DOHH2 (cell line): ENCODE data around the gene MYL4.
"Not testable (repeated sequence)": the region's sequence is repeated elsewhere in the genome, so short reads cannot be mapped to it uniquely, and the experiment has no call there.

ENCODE experiments used
- H3F3A ChIP-seq: fragments of 200-600 bp; sonication (generic), shearing (Covaris generic); 2 replicates; pipeline ENCODE4 v1.6.0; 2016; ENCODE audit warnings: antibody characterized with exemption, mild to moderate bottlenecking; ENCODE audit not compliant: control insufficient read depth, insufficient read depth
- H3K27ac ChIP-seq: fragments of 200-600 bp; sonication (generic); 2 replicates; pipeline ENCODE4 v1.5.1; 2014; ENCODE audit warnings: low read depth, mild to moderate bottlenecking, low read length, moderate library complexity
- H3K27me3 ChIP-seq: fragments of 200-600 bp; sonication (generic); 2 replicates; pipeline ENCODE4 v1.6.1; 2014; ENCODE audit warnings: mild to moderate bottlenecking, low read length, mixed read lengths; ENCODE audit not compliant: control insufficient read depth
- H3K36me3 ChIP-seq: fragments of 200-600 bp; sonication (generic); 2 replicates; pipeline ENCODE4 v1.6.1; 2014; ENCODE audit warnings: mild to moderate bottlenecking, low read length, moderate library complexity, mixed read lengths; ENCODE audit not compliant: control insufficient read depth
- H3K4me1 ChIP-seq: fragments of 200-600 bp; sonication (generic); 2 replicates; pipeline ENCODE4 v1.6.1; 2014; ENCODE audit warnings: mild to moderate bottlenecking, low read length, mixed read lengths; ENCODE audit not compliant: control insufficient read depth
- H3K4me2 ChIP-seq: fragments of 200-600 bp; sonication (generic); 2 replicates; pipeline ENCODE4 v1.6.0; 2014; ENCODE audit warnings: mild to moderate bottlenecking, low read length, moderate library complexity
- H3K4me3 ChIP-seq: fragments of 200-600 bp; sonication (generic); 2 replicates; pipeline ENCODE4 v1.5.1; 2014; ENCODE audit warnings: mild to moderate bottlenecking, low read length, mixed read lengths
- H3K79me2 ChIP-seq: fragments of 200-600 bp; sonication (generic); 2 replicates; pipeline ENCODE4 v1.6.1; 2014; ENCODE audit warnings: mild to moderate bottlenecking, low read length, mixed read lengths; ENCODE audit not compliant: control insufficient read depth
- H3K9me2 ChIP-seq: fragments of 200-600 bp; sonication (generic); replicated peaks from 2 replicates; pipeline ENCODE4 v1.6.1; 2014; ENCODE audit warnings: mild to moderate bottlenecking, low read length, mixed read lengths; ENCODE audit not compliant: control insufficient read depth
- H3K9me3 ChIP-seq: fragments of 200-600 bp; sonication (generic); 2 replicates; pipeline ENCODE4 v1.6.1; 2014; ENCODE audit warnings: antibody characterized with exemption, low read length, mixed read lengths; ENCODE audit not compliant: control insufficient read depth, insufficient read depth
- H4K20me1 ChIP-seq: fragments of 200-600 bp; sonication (generic); 2 replicates; pipeline ENCODE4 v1.6.0; 2014; ENCODE audit warnings: low read depth, mild to moderate bottlenecking, antibody characterized with exemption, low read length, moderate library complexity; ENCODE audit not compliant: control insufficient read depth, insufficient read depth
- CTCF ChIP-seq: fragments of 200-600 bp; sonication (generic); IDR thresholded peaks from one replicate; pipeline ENCODE4 v1.5.1; 2014; ENCODE audit warnings: antibody characterized with exemption, mild to moderate bottlenecking, low read depth, low read length; ENCODE audit not compliant: poor library complexity, severe bottlenecking
- EZH2phosphoT487 ChIP-seq: fragments of 200-600 bp; sonication (generic); IDR thresholded peaks from 2 replicates; pipeline ENCODE4 v1.6.1; 2017; ENCODE audit warnings: borderline replicate concordance, mild to moderate bottlenecking, antibody characterized with exemption, low read length, moderate library complexity, mixed read lengths

MYL4 gene

DNA sequence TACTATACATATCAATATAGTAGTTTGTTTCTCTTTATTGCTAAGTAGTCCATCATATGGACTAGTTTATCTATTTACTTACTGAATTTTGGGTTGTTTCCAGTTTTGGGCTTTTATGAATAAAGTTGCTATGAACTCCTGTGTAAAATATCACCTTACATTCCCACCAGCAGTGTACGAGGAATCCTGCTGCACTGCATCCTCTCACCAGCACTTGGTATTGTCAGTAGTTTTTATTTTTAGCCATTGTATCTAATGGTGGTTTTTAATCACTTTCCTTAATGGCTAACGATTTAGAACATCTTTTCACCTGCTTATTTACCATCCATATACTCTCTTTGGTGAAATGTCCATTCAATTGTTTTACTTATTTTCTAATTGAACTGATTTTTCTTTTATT lies 44.0 kb upstream of the MYL4 start:
- Histone ChIP-seq H3K27ac (no peak overlapping the region), H3K9me3 (no peaks in the 10 kb centered on the region), H3K4me1 (peaks cover 21% of the 10 kb centered on the region), H3K36me3 (peaks cover 89% of the 10 kb centered on the region), H3K9me2 (no peaks in the 10 kb centered on the region), H3K4me2 (no peak overlapping the region), H3F3A (peaks cover 17% of the 10 kb centered on the region), H3K27me3 (no peaks in the 10 kb centered on the region), H3K4me3 (no peak overlapping the region), H3K79me2 (peaks cover 39% of the 10 kb centered on the region), H4K20me1 (no peaks in the 10 kb centered on the region)
- no peak for TF ChIP-seq EZH2phosphoT487
- no peak for TF ChIP-seq CTCF

- peaks cover 17% of the 10 kb centered on the region for H3F3A ChIP-seq
- H3K4me2 ChIP-seq, H3K9me2 ChIP-seq, H3K27me3 ChIP-seq, H3K4me3 ChIP-seq, H3K9me3 ChIP-seq, H4K20me1 ChIP-seq, H3K27ac ChIP-seq: not testable (repeated sequence)
- peaks cover 89% of the 10 kb centered on the region for H3K36me3 ChIP-seq
- peaks cover 37% of the 10 kb centered on the region for H3K4me1 ChIP-seq
- peaks cover 48% of the 10 kb centered on the region for H3K79me2 ChIP-seq
Measured at GRCh38 chr17:47166854-47167253, 42.3 kb upstream of the MYL4 start.

DNA sequence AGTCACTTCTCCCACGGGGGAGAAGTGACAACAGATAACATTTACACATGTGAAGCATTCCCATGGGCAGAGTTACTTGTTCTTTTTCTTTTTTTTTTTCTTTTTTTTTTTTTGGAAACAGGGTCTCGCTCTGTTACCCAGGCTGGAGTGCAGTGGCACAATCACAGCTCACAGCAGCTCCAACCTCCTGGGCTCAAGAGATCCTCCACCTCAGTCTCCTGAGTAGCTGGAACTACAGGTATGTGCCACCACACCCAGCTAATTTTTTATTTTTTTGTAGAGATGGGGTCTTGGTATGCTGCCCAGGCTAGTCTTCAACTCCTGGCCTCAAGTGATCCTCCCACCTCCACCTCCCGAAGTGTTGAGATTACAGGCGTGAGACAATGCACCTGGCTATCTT lies 40.3 kb upstream of the MYL4 start:
- peaks cover 13% of the 10 kb centered on the region; the same call in 1 of the 2 replicates for H3F3A ChIP-seq
- not testable (repeated sequence) for H3K9me3 ChIP-seq, H4K20me1 ChIP-seq, H3K27ac ChIP-seq, H3K9me2 ChIP-seq, H3K4me2 ChIP-seq, H3K27me3 ChIP-seq, H3K4me3 ChIP-seq
- H3K36me3 ChIP-seq, result peaks cover 92% of the 10 kb centered on the region
- peaks cover 28% of the 10 kb centered on the region for H3K4me1 ChIP-seq
- peaks cover 57% of the 10 kb centered on the region for H3K79me2 ChIP-seq

- no peaks in the 10 kb centered on the region for H3K9me3 ChIP-seq
- H4K20me1 ChIP-seq, result peaks cover under 1% of the 10 kb centered on the region; the same call in 1 of the 2 replicates
- no peak overlapping the region for H3K27ac ChIP-seq
- no peaks in the 10 kb centered on the region for H3K27me3 ChIP-seq
- peaks cover 90% of the 10 kb centered on the region for H3K36me3 ChIP-seq
- H3K4me3 ChIP-seq, result no peak overlapping the region
- H3K9me2 ChIP-seq, result no peaks in the 10 kb centered on the region
- peaks cover 44% of the 10 kb centered on the region for H3K4me1 ChIP-seq
- H3K79me2 ChIP-seq, result peaks cover 67% of the 10 kb centered on the region
- TF ChIP-seq EZH2phosphoT487 (no peak), CTCF (no peak)
- peaks cover 7% of the 10 kb centered on the region; the same call in 1 of the 2 replicates for H3F3A ChIP-seq
- H3K4me2 ChIP-seq, result no peak overlapping the region
Measured at GRCh38 chr17:47170710-47171109, 38.4 kb upstream of the MYL4 start.
